GM12878 (cell line): ENCODE results near the gene FEV. TPM values are rescaled to one million over a fixed set of nuclear protein-coding genes. Genes with fewer than 3 reads are reported as not detected.

ENCODE experiments used
- ATAC-seq: fragments of 200-7000 bp; cut with Tn5 transposase; 3 replicates; pipeline ENCODE4 v1.9.1; 2020; ENCODE audit warnings: mild to moderate bottlenecking, moderate library complexity
- BruUV-seq: library from RNA; stranded (reverse); fragments of 400-500 nt; replicated peaks from 2 replicates; lab custom pipeline; 2021; lab: Mats Ljungman, UMichigan
- CTCF ChIA-PET: fragments of 300-600 bp; sonication (Branson Sonifier 250); formaldehyde crosslinking; extraction: SDS; loops from one replicate; lab custom pipeline; 2021; ENCODE audit warnings: inconsistent platforms; lab: Yijun Ruan, JAX
- POLR2A ChIA-PET: fragments of 350-600 bp; formaldehyde crosslinking; extraction: SDS; loops from one replicate; lab custom pipeline; 2021; ENCODE audit warnings: inconsistent platforms; lab: Charles Lee
- RAD21 ChIA-PET: fragments of 300-600 bp; sonication (Branson Sonifier 250); formaldehyde crosslinking; loops from one replicate; lab custom pipeline; 2023; ENCODE audit warnings: antibody characterized with exemption; ENCODE audit not compliant: unreplicated experiment; lab: Charles Lee
- SMC1A ChIA-PET: fragments of 300-600 bp; sonication (Branson Sonifier 250); formaldehyde crosslinking; loops from one replicate; lab custom pipeline; 2023; ENCODE audit not compliant: unreplicated experiment, uncharacterized antibody; lab: Charles Lee
- DNase-seq: peaks from one replicate; pipeline ENCODE4 v3.0.0-alpha.2; 2011; ENCODE audit warnings: low read depth, low spot score
- FAIRE-seq: peaks from 3 replicates; lab custom pipeline; 2011; peaks lifted over from hg19 to GRCh38; lab: Jason Lieb, UNC
- H2AFZ ChIP-seq: 2 replicates; pipeline ENCODE4 v1.6.0; 2011; ENCODE audit warnings: low read depth, low read length, control low read depth; ENCODE audit not compliant: control insufficient read depth
- H3K27ac ChIP-seq: 2 replicates; pipeline ENCODE4 v1.5.1; 2011; ENCODE audit warnings: control low read depth; ENCODE audit not compliant: control insufficient read depth, insufficient read depth
- H3K27me3 ChIP-seq, 2 experiments: replicated peaks in 1 of 2; 2 replicates each; pipeline versions ENCODE4 v1.6.0 to v1.6.1; 2011; ENCODE audit warnings: low read length in 1 of 2; ENCODE audit not compliant: control insufficient read depth in 2 of 2, insufficient read depth in 2 of 2
- H3K36me3 ChIP-seq, 2 experiments: 2 replicates each; pipeline ENCODE4 v1.5.1; 2011; ENCODE audit warnings: low read length in 1 of 2; ENCODE audit not compliant: control insufficient read depth in 2 of 2, insufficient read depth in 2 of 2
- H3K4me1 ChIP-seq: 2 replicates; pipeline ENCODE4 v1.6.1; 2011; ENCODE audit warnings: mild to moderate bottlenecking, low read length, moderate library complexity, mixed read lengths; ENCODE audit not compliant: control insufficient read depth, insufficient read depth
- H3K4me2 ChIP-seq: 2 replicates; pipeline ENCODE4 v1.6.0; 2011; ENCODE audit warnings: control low read depth; ENCODE audit not compliant: control insufficient read depth, insufficient read depth
- H3K4me3 ChIP-seq: fragments of 200-600 bp; sonication (generic); 2 replicates; pipeline ENCODE4 v1.5.1; 2016
- H3K79me2 ChIP-seq: 2 replicates; pipeline ENCODE4 v1.6.0; 2011; ENCODE audit warnings: low read length; ENCODE audit not compliant: control insufficient read depth, insufficient read depth
- H3K9ac ChIP-seq: 2 replicates; pipeline ENCODE4 v1.8.0; 2011; ENCODE audit warnings: low read length, control low read depth, mixed read lengths; ENCODE audit not compliant: control insufficient read depth, insufficient read depth
- H3K9me3 ChIP-seq: replicated peaks from 3 replicates; pipeline ENCODE4 v1.5.1; 2011; ENCODE audit warnings: mild to moderate bottlenecking, low read length; ENCODE audit not compliant: control insufficient read depth, insufficient read depth
- H4K20me1 ChIP-seq: 2 replicates; pipeline ENCODE4 v1.6.0; 2011; ENCODE audit not compliant: control insufficient read depth, insufficient read depth
- BRCA1 ChIP-seq: IDR thresholded peaks from 2 replicates; pipeline ENCODE4 v1.6.1; 2011; ENCODE audit warnings: low read depth, low read length, improper control_type of control experiment
- GATAD2B ChIP-seq: fragments of 450-650 bp; conservative IDR thresholded peaks from 2 replicates; pipeline ENCODE4 v1.6.1; 2017; ENCODE audit warnings: low read depth, mild to moderate bottlenecking, moderate library complexity
- MYC ChIP-seq: IDR thresholded peaks from 2 replicates; pipeline ENCODE4 v1.6.1; 2011; ENCODE audit warnings: mild to moderate bottlenecking, low read length, moderate library complexity, inconsistent platforms; ENCODE audit not compliant: insufficient read depth, insufficient replicate concordance, insufficient read length, severe bottlenecking
- NR2F1 ChIP-seq: fragments of 450-650 bp; conservative IDR thresholded peaks from 2 replicates; pipeline ENCODE4 v1.6.1; 2017; ENCODE audit warnings: mild to moderate bottlenecking
- PAX8 ChIP-seq: fragments of 450-650 bp; IDR thresholded peaks from 2 replicates; pipeline ENCODE4 v1.6.1; 2017; ENCODE audit warnings: mild to moderate bottlenecking, moderate library complexity
- REST ChIP-seq: IDR thresholded peaks from 2 replicates; pipeline ENCODE4 v1.6.1; 2012; ENCODE audit warnings: mild to moderate bottlenecking, low read depth, low read length
- SMARCA5 ChIP-seq: fragments of 450-650 bp; IDR thresholded peaks from 2 replicates; pipeline ENCODE4 v1.6.1; 2017; ENCODE audit warnings: mild to moderate bottlenecking
- TARDBP ChIP-seq: IDR thresholded peaks from 2 replicates; pipeline ENCODE4 v1.6.1; 2016; ENCODE audit warnings: borderline replicate concordance
- TBL1XR1 ChIP-seq: IDR thresholded peaks from 2 replicates; pipeline ENCODE4 v1.6.1; 2012; ENCODE audit warnings: low read depth, low read length, improper control_type of control experiment
- ZBED1 ChIP-seq: IDR thresholded peaks from 2 replicates; pipeline ENCODE4 v1.6.1; 2016; ENCODE audit warnings: borderline replicate concordance
- ZZZ3 ChIP-seq: IDR thresholded peaks from 2 replicates; pipeline ENCODE4 v1.6.1; 2011; ENCODE audit warnings: low read depth; ENCODE audit not compliant: control insufficient read depth, insufficient read length
- WGBS: methylation state at CpG from one replicate; pipeline ENCODE4 v1.1.6; 2016; ENCODE audit warnings: low lambda C conversion rate; ENCODE audit not compliant: insufficient replicate concordance, insufficient coverage; ENCODE audit errors: missing lambda C conversion rate; 5-methylcytosine and 5-hydroxymethylcytosine counted together
- in situ Hi-C: fragments of 300-500 bp; cut with MboI; formaldehyde crosslinking; loops from 9 replicates; pipeline ENCODE4 v1.14.3; 2018; ENCODE audit warnings: mixed read lengths
- intact Hi-C: fragments of 100-400 bp; cut with micrococcal nuclease; formaldehyde crosslinking; loops from one replicate; pipeline ENCODE4 v1.14.2; 2022; ENCODE audit not compliant: unreplicated experiment
- polyA plus RNA-seq, 11 experiments: library from polyadenylated mRNA; depleted of rRNA in 4 of 11; unstranded in 6 of 11; stranded (reverse) in 5 of 11; fragments of >200 nt; fragmentation: Nextera tagmentation in 4 of 11; fragmentation: Illumina TruSeq in 1 of 11; extraction: Ambion mirVana in 4 of 11; extraction: Trizol in 1 of 11; gene quantifications; 1 replicate in 1 of 11; 2 replicates in 10 of 11; pipeline versions ENCODE4 v1.2.1 to v1.2.3, GENCODE V29; 2011 to 2016; ENCODE audit warnings: inconsistent platforms in 2 of 11, missing spikeins in 2 of 11, low read depth in 1 of 11
- total RNA-seq, 4 experiments: library from RNA; depleted of rRNA in 3 of 4; stranded (reverse); fragments of >200 nt in 3 of 4; fragmentation: Illumina TruSeq in 1 of 4; extraction: Trizol in 1 of 4; gene quantifications; 2 replicates each; pipeline versions ENCODE4 v1.2.1 to v1.2.3, GENCODE V29; 2013 to 2021

FEV gene
- total and polyA plus RNA-seq, 10 of the 15 experiments (the other 5 are each of a cell fraction or from before 2014, with no cell fraction given): not detected

GRCh38 chr2:219026946-219027345, 42.0 kb upstream of the FEV start:
- 28% methylated on average over 7 of the region's 7 CpGs for WGBS
- in situ Hi-C loops (no loop called here), intact Hi-C loops (no loop called here)
- no peaks in the 10 kb centered on the region for H3K36me3 ChIP-seq
- DNase-seq: no peak
- no peak overlapping the region for H2AFZ ChIP-seq
- H3K4me1 ChIP-seq: no peaks in the 10 kb centered on the region
- no peaks in the 10 kb centered on the region for H3K79me2 ChIP-seq
- H4K20me1 ChIP-seq: no peaks in the 10 kb centered on the region
- H3K9ac ChIP-seq: no peak overlapping the region
- H3K4me3 ChIP-seq: no peak overlapping the region
- FAIRE-seq: no peak
- CTCF ChIA-PET: interaction anchor here (1.0 to 6.6 kb wide), 7 partner anchors 10 to 132 kb away, joined by 3 to 100 read pairs (median 4); no protein-coding TSS in a partner anchor
- TF ChIP-seq PAX8: no peak
- TF ChIP-seq, all 136 proteins: peak for 0
- Histone ChIP-seq H3K9me3 (no peaks in the 10 kb centered on the region), H3K27me3 (peaks cover 0 to 1% of the 10 kb centered on the region in 2 experiments; a peak in 2 of 4 replicates), H3K4me2 (no peak overlapping the region), H3K27ac (no peak overlapping the region)
- BruUV-seq: no TSS peak
- ChIA-PET RAD21 (interaction anchor here (1.2 kb wide), 1 partner anchor 128 kb away, joined by 3 read pairs; no protein-coding TSS in a partner anchor), POLR2A (no interaction called here), SMC1A (interaction anchor here (0.6 to 1.3 kb wide), 5 partner anchors 24 to 177 kb away, joined by 3 to 4 read pairs (median 4); no protein-coding TSS in a partner anchor)
- no peak for ATAC-seq

- Histone ChIP-seq H3K4me3 (no peak overlapping the region), H3K4me2 (no peak overlapping the region), H4K20me1 (no peaks in the 10 kb centered on the region), H3K27me3 (peaks cover 0 to 1% of the 10 kb centered on the region in 2 experiments; a peak in 2 of 4 replicates), H3K79me2 (no peaks in the 10 kb centered on the region), H3K9me3 (no peaks in the 10 kb centered on the region), H3K9ac (no peak overlapping the region), H3K27ac (no peak overlapping the region), H3K4me1 (no peaks in the 10 kb centered on the region), H2AFZ (no peak overlapping the region), H3K36me3 (no peaks in the 10 kb centered on the region)
- ChIA-PET CTCF (interaction anchor here (1.1 to 6.6 kb wide), 6 partner anchors 15 to 129 kb away, joined by 3 to 100 read pairs (median 6); no protein-coding TSS in a partner anchor), SMC1A (interaction anchor here (0.7 to 1.2 kb wide), 2 partner anchors 88 to 129 kb away, joined by 3 to 4 read pairs; no protein-coding TSS in a partner anchor), POLR2A (no interaction called here), RAD21 (no interaction called here)
- intact Hi-C loops: no loop called here
- in situ Hi-C loops: no loop called here
- ATAC-seq (no peak), DNase-seq (no peak), FAIRE-seq (no peak)
- 23% methylated on average over 18 of the region's 18 CpGs for WGBS
- no TSS peak for BruUV-seq
- no peak for TF ChIP-seq TBL1XR1
- TF ChIP-seq ZBED1: no peak
- TF ChIP-seq ZZZ3: no peak
- no peak for TF ChIP-seq MYC
- no peak for TF ChIP-seq BRCA1
- no peak for TF ChIP-seq SMARCA5
- no peak for TF ChIP-seq TARDBP
- no peak for TF ChIP-seq REST
- TF ChIP-seq NR2F1: no peak
- no peak for TF ChIP-seq GATAD2B
These were observed 40.9 kb upstream of the FEV start for GRCh38 chr2:219025637-219026585.
